ENCODE data around the gene DIS3L2. TPM values are rescaled to one million over a fixed set of nuclear protein-coding genes. Genes with fewer than 3 reads are reported as not detected.

Gene DIS3L2
- total RNA-seq, 4 donors from 2014 or later, result 18.7 to 30.9 (median 26.1) TPM

- TF ChIP-seq CTCF (IDR thresholded peaks at IDR 0.05; ENCODE audit: low read depth), result no peak
These were observed 111.5 kb downstream of the DIS3L2 start for GRCh38 chr2:232073026-232073425.

- TF ChIP-seq CTCF (IDR thresholded peaks at IDR 0.05; ENCODE audit: low read depth), result no peak
These were observed 112.2 kb downstream of the DIS3L2 start for GRCh38 chr2:232073699-232074098.

GRCh38 chr2:232075080-232075479, 113.6 kb downstream of the DIS3L2 start:
- TF ChIP-seq CTCF (IDR thresholded peaks at IDR 0.05; ENCODE audit: low read depth), result no peak

DNA sequence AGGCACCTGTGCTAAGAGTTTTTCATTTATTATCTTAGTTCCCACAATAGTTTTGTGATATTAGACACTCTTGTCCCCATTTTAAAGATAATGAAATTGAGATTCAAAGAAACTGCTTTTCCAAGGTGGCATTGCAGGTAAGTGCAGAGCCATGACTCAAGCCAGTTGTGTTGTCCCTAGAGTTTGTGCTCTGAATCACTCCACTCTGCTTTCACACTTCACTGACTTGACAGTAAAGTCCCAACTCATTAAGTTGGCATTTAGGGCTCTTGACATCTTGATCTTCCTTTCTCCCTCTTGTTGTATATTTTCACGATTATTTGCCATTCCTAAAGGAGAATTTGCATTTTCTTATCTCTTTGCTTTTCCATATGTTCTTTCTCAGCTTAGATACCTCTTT, 114.3 kb downstream of the DIS3L2 start:
- TF ChIP-seq CTCF (IDR thresholded peaks at IDR 0.05; ENCODE audit: low read depth), result no peak

- TF ChIP-seq CTCF (IDR thresholded peaks at IDR 0.05; ENCODE audit: low read depth), result no peak
These were observed 114.8 kb downstream of the DIS3L2 start for GRCh38 chr2:232076272-232076671.

DNA sequence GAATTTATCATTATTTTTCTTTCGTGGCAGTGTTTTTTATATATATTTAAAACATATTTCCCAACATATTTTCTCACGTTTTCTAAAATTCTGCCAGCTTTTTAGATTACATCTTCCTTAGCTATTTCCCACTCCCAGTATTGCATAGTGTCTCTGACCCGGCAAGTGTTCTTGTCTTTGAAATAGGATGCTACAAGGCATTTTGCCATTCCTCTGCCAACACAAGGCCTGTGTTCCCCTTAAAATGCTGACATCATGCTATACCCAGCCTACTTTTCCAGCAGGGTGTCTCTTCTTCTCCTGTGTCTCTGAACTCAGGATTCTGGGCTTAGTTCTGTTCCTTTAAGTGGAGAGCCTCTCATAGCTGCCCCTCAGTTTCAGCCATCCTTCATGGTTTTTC, 115.2 kb downstream of the DIS3L2 start:
- TF ChIP-seq CTCF (IDR thresholded peaks at IDR 0.05; ENCODE audit: low read depth), result no peak

DNA sequence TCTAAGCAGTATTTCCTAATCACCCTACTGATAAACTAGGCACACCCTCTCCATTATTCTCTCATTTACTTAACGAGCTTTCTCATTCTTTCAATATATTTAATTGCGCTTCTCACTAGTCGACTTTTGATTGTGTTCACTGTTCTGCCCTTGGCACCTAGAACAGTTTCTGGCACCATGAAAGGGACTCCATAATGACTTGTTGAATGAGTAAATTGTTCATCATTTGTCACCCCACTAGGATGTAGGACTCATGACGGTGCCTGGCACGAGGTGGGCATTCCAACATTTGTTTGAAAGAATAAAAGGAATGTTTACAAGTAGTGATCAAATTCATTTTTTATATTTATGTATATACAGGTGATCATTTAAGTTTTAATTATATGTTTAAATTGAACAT, 123.7 kb downstream of the DIS3L2 start:
- no peak for TF ChIP-seq CTCF (IDR thresholded peaks at IDR 0.05; ENCODE audit: low read depth)

Data from subcutaneous adipose tissue (tissue), 4 donors.